ENCODE results near the gene SMIM35. TPM values are rescaled to one million over a fixed set of nuclear protein-coding genes. Genes with fewer than 3 reads are reported as not detected.

SMIM35 gene
- total RNA-seq, 1 donor from 2014 or later, result not detected

GRCh38 chr11:117999354-117999993 is 87.3 kb downstream of the SMIM35 start:
- no peak for DNase-seq (ENCODE audit: low read depth)

GRCh38 chr11:117998664-117999353 is 88.0 kb downstream of the SMIM35 start:
- H3K27me3 ChIP-seq (ENCODE audit: control insufficient read depth, insufficient read depth, low read length), result no peaks in the 10 kb centered on the region
- H3K36me3 ChIP-seq (ENCODE audit: control insufficient read depth, insufficient read depth, low read length), result no peaks in the 10 kb centered on the region
- TF ChIP-seq CTCF (IDR thresholded peaks at IDR 0.05; ENCODE audit: insufficient read depth, low read length, poor library complexity, severe bottlenecking), result no peak

More at GRCh38 chr11:117999354-117999993, 87.3 kb downstream of the SMIM35 start:
- TF ChIP-seq CTCF (IDR thresholded peaks at IDR 0.05; ENCODE audit: insufficient read depth, low read length, poor library complexity, severe bottlenecking), result no peak
- Histone ChIP-seq H3K4me3 (ENCODE audit: low read depth, low read length) (no peak overlapping the region), H3K36me3 (ENCODE audit: control insufficient read depth, insufficient read depth, low read length) (no peaks in the 10 kb centered on the region), H3K27me3 (ENCODE audit: control insufficient read depth, insufficient read depth, low read length) (no peaks in the 10 kb centered on the region)

GRCh38 chr11:117997823-117998579 is 88.8 kb downstream of the SMIM35 start:
- Histone ChIP-seq H3K36me3 (ENCODE audit: control insufficient read depth, insufficient read depth, low read length) (no peaks in the 10 kb centered on the region), H3K27me3 (ENCODE audit: control insufficient read depth, insufficient read depth, low read length) (no peaks in the 10 kb centered on the region), H3K4me3 (ENCODE audit: low read depth, low read length) (no peak overlapping the region)
- TF ChIP-seq CTCF (IDR thresholded peaks at IDR 0.05; ENCODE audit: insufficient read depth, low read length, poor library complexity, severe bottlenecking), result no peak
- no peak for DNase-seq (ENCODE audit: low read depth)

More at GRCh38 chr11:117998664-117999353, 88.0 kb downstream of the SMIM35 start:
- H3K4me3 ChIP-seq (ENCODE audit: low read depth, low read length), result no peak overlapping the region
- no peak for DNase-seq (ENCODE audit: low read depth)

- H3K4me3 ChIP-seq (ENCODE audit: low read depth, low read length), result no peak overlapping the region
- no peaks in the 10 kb centered on the region for H3K36me3 ChIP-seq (ENCODE audit: control insufficient read depth, insufficient read depth, low read length)
- no peaks in the 10 kb centered on the region for H3K27me3 ChIP-seq (ENCODE audit: control insufficient read depth, insufficient read depth, low read length)
- DNase-seq (ENCODE audit: low read depth), result no peak
- no peak for TF ChIP-seq CTCF (IDR thresholded peaks at IDR 0.05; ENCODE audit: insufficient read depth, low read length, poor library complexity, severe bottlenecking)
Observed at GRCh38 chr11:117997406-117997805, 89.4 kb downstream of the SMIM35 start.

GRCh38 chr11:117996058-117996457 is 90.7 kb downstream of the SMIM35 start:
- Histone ChIP-seq H3K27me3 (ENCODE audit: control insufficient read depth, insufficient read depth, low read length) (no peaks in the 10 kb centered on the region), H3K4me3 (ENCODE audit: low read depth, low read length) (no peak overlapping the region), H3K36me3 (ENCODE audit: control insufficient read depth, insufficient read depth, low read length) (no peaks in the 10 kb centered on the region)
- TF ChIP-seq CTCF (IDR thresholded peaks at IDR 0.05; ENCODE audit: insufficient read depth, low read length, poor library complexity, severe bottlenecking), result no peak
- DNase-seq (ENCODE audit: low read depth), result no peak

All from kidney epithelial cell (primary cell).